Astrocyte of the cerebellum (primary cell): Measurements from ENCODE around the gene HMX1.
A peak's percentile ranks its signal among the peaks of the same experiment; 100 is the strongest.

Experiments used
- DNase-seq: peaks from one replicate; pipeline ENCODE4 v3.0.0-alpha.2; 2011; ENCODE audit warnings: low read depth
- H3K4me3 ChIP-seq: 2 replicates; pipeline ENCODE4 v1.5.1; 2011; ENCODE audit warnings: mild to moderate bottlenecking, low read depth, low read length, moderate library complexity
- CTCF ChIP-seq: IDR thresholded peaks from 2 replicates; pipeline ENCODE4 v1.5.1; 2012; ENCODE audit warnings: low read length, low read depth, moderate library complexity, mild to moderate bottlenecking; ENCODE audit errors: missing control alignments
- in situ Hi-C: cut with HindIII; loops from 2 replicates; pipeline ENCODE4 v1.10.0; 2017; ENCODE audit warnings: low sequenced_read_pairs

HMX1 gene

GRCh38 chr4:8871417-8872401 is at the start of gene HMX1:
TSS of gene HMX1 (minus strand) at chr4:8871839. CDS start at chr4:8871614, 225 bp downstream.
- no peak for TF ChIP-seq CTCF
- in situ Hi-C loops, result no loop called here
- no peak for DNase-seq
- no peak within 1 kb of the TSS for H3K4me3 ChIP-seq

- no peak overlapping the region for H3K4me3 ChIP-seq
- no peak for TF ChIP-seq CTCF
- no peak for DNase-seq
- in situ Hi-C loops, result no loop called here
Measured at GRCh38 chr4:8920969-8921368, 49.3 kb upstream of the HMX1 start.

GRCh38 chr4:8920289-8920965 is 48.8 kb upstream of the HMX1 start:
- no peak for DNase-seq
- no peak for TF ChIP-seq CTCF
- in situ Hi-C loops, result no loop called here
- no peak overlapping the region for H3K4me3 ChIP-seq

- no peak for TF ChIP-seq CTCF
- in situ Hi-C loops, result no loop called here
Measured at GRCh38 chr4:8919651-8920288, 48.1 kb upstream of the HMX1 start.

GRCh38 chr4:8917868-8918783 is 46.5 kb upstream of the HMX1 start:
- peak; percentile 81 for TF ChIP-seq CTCF
- no peak for DNase-seq
- in situ Hi-C loops, result no loop called here
- H3K4me3 ChIP-seq, result no peak overlapping the region

More at GRCh38 chr4:8919651-8920288, 48.1 kb upstream of the HMX1 start:
- DNase-seq, result no peak
- no peak overlapping the region for H3K4me3 ChIP-seq

- in situ Hi-C loops, result no loop called here
- no peak overlapping the region for H3K4me3 ChIP-seq
- TF ChIP-seq CTCF, result no peak
- no peak for DNase-seq
Measured at GRCh38 chr4:8917321-8917811, 45.7 kb upstream of the HMX1 start.
